ENCODE data around the gene CSPG4.
"Not testable (repeated sequence)": the region's sequence is repeated elsewhere in the genome, so short reads cannot be mapped to it uniquely, and the experiment has no call there.

Gene CSPG4

DNA sequence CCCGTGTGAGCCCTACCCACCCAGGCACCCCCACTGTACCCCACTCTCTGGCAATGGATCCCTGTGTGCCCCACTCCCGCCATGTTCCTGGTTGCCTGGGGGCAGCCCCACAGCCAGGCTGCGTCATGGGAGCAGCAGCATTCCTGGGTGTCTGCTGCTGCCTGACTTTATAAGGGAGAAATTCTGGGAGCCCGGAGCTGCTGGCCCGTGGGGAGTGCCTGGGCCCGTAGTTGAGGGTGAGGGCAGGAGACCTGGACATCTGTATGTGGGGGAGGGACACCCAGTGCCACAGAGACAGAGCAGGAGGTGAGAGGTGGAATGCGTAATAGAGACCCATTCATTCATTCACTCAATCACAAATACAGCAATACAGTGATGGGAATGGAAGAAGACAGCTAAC lies 15.1 kb downstream of the CSPG4 start:
- Histone ChIP-seq H3K4me3 (ENCODE audit: low read depth in 1 of 2, low read length in 2 of 2) (peak overlapping the region in 1 of 2 donors; percentile 32), H3K36me3 (ENCODE audit: insufficient read depth, low read length) (peaks cover 10% of the 10 kb centered on the region), H3K9me3 (ENCODE audit: low read length) (no peaks in the 10 kb centered on the region), H3K4me1 (ENCODE audit: insufficient read depth, low read length) (peaks cover 91% of the 10 kb centered on the region), H3K27ac (ENCODE audit: low read depth, low read length) (peak overlapping the region; percentile 88), H3K9ac (ENCODE audit: low read length) (peak overlapping the region; percentile 82), H3K27me3 (ENCODE audit: control insufficient read depth in 1 of 2, insufficient read depth in 2 of 2, low read length in 2 of 2) (no peaks in the 10 kb centered on the region)

DNA sequence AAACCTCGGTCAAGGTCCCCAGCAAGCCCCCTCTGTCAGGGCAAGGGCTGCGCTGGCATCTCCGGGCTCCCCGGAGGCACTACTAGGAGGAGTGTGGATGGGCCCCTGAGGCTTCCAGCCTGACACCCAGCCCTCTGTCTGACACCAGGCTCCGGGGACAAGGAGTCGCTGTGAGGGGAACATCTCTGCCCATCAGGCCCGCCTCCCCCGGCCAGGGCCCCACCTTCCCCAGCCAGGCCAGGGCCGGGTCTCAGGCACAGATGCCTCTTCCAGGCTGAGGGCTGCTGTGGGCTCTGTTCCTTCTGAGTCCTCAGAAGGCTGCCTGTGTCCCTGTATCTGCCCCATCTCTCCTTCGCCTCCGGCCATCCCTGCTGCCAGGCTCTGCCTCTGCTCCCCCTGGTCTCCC lies 15.8 kb downstream of the CSPG4 start:
- H3K27ac ChIP-seq (ENCODE audit: low read depth, low read length): peak overlapping the region; percentile 88
- peaks cover 84% of the 10 kb centered on the region for H3K4me1 ChIP-seq (ENCODE audit: insufficient read depth, low read length)
- H3K27me3 ChIP-seq (ENCODE audit: control insufficient read depth in 1 of 2, insufficient read depth in 2 of 2, low read length in 2 of 2): no peaks in the 10 kb centered on the region
- peak overlapping the region; percentile 82 for H3K9ac ChIP-seq (ENCODE audit: low read length)
- peak overlapping the region in 1 of 2 donors; percentile 32 for H3K4me3 ChIP-seq (ENCODE audit: low read depth in 1 of 2, low read length in 2 of 2)
- H3K36me3 ChIP-seq (ENCODE audit: insufficient read depth, low read length): peaks cover 14% of the 10 kb centered on the region
- H3K9me3 ChIP-seq (ENCODE audit: low read length): no peaks in the 10 kb centered on the region

DNA sequence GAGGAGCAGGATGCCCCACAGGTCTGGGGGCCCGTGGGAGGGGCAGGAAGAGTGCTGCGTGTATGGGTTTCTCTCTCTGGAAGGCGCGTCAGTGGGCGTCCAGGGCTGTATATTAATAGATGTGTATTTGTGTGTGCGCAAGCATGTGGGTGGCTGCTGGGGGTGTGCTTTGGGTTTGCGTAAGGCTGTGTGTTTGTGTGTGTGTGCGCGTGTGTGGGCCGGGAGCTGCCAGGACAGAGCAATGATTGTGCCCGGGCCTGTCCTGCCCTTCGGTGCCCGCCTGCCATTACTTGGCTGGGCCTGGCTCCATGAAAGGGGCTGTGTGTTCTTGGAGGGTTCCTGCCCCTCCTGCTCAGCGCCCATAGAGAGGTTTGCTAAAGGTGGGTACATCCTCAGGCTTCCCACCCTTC lies 16.3 kb downstream of the CSPG4 start:
- Histone ChIP-seq H3K9ac (ENCODE audit: low read length) (peak overlapping the region; percentile 93), H3K4me3 (ENCODE audit: low read depth in 1 of 2, low read length in 2 of 2) (peak overlapping the region in 1 of 2 donors; percentile 23), H3K27me3 (ENCODE audit: control insufficient read depth in 1 of 2, insufficient read depth in 2 of 2, low read length in 2 of 2) (no peaks in the 10 kb centered on the region), H3K4me1 (ENCODE audit: insufficient read depth, low read length) (peaks cover 79% of the 10 kb centered on the region), H3K27ac (ENCODE audit: low read depth, low read length) (peak overlapping the region; percentile 88), H3K36me3 (ENCODE audit: insufficient read depth, low read length) (peaks cover 20% of the 10 kb centered on the region), H3K9me3 (ENCODE audit: low read length) (no peaks in the 10 kb centered on the region)

DNA sequence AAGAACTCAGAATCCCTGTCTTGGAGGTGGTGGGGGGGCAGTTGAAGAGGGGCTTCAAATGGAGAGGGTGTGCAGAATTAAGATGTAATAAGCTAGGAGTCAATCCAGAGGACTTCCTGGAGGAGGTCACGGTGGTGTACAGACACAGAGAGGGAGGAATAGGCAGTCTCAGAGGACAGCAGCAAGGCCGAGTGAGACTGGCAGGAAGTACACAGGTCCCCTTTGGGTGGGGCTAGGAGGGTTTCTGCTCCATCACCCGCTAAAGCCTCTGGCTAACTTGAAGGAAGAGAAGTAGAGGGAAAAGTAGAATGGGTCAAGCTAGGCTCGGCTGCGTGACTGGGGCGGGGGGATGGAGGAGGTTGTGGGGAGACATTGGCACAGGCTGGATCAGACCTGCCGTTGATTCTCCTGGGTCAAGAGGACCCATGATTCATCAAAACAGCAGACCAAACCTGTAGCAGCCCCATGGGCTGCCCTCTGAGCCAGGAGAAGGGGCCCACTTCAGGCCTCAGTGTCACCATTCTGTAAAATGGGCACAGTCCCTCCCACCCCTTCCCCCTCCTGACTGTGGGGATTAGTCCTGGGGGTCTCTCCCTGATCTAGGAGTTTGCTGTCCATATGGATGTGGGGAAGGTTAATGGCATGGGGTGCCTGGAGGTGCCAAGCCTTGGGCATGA lies 16.9 kb downstream of the CSPG4 start:
- H3K36me3 ChIP-seq (ENCODE audit: insufficient read depth, low read length): peaks cover 23% of the 10 kb centered on the region
- no peaks in the 10 kb centered on the region for H3K27me3 ChIP-seq (ENCODE audit: control insufficient read depth in 1 of 2, insufficient read depth in 2 of 2, low read length in 2 of 2)
- peak overlapping the region in 1 of 2 donors; percentile 16 for H3K4me3 ChIP-seq (ENCODE audit: low read depth in 1 of 2, low read length in 2 of 2)
- peak overlapping the region; percentile 93 for H3K9ac ChIP-seq (ENCODE audit: low read length)
- H3K9me3 ChIP-seq (ENCODE audit: low read length): no peaks in the 10 kb centered on the region
- peak overlapping the region; percentile 88 for H3K27ac ChIP-seq (ENCODE audit: low read depth, low read length)
- H3K4me1 ChIP-seq (ENCODE audit: insufficient read depth, low read length): peaks cover 73% of the 10 kb centered on the region

DNA sequence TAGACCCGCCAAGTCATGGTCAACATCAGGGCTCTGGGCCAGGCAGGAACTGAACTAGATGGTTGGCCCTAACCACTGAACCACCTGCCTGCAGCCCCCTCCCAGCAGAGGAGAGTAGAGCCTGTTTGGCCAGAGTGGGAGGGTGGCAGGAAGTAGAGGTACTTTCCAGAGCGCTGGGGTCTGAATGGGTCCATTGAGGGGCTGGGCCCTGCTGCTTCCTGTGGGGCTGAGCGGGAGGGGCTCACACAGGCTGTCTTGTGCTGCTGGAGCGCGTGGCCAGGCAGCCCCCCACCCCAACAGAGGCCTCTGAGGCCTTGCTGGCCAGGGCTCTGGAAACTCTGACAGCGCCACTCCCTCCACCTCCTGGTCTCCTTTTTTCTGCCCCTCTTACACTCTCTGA lies 17.4 kb downstream of the CSPG4 start:
- H3K27me3 ChIP-seq (ENCODE audit: control insufficient read depth in 1 of 2, insufficient read depth in 2 of 2, low read length in 2 of 2): no peaks in the 10 kb centered on the region
- peaks cover 23% of the 10 kb centered on the region for H3K36me3 ChIP-seq (ENCODE audit: insufficient read depth, low read length)
- H3K4me3 ChIP-seq (ENCODE audit: low read depth in 1 of 2, low read length in 2 of 2): peak overlapping the region in 1 of 2 donors; percentile 16
- H3K9me3 ChIP-seq (ENCODE audit: low read length): no peaks in the 10 kb centered on the region
- H3K27ac ChIP-seq (ENCODE audit: low read depth, low read length): peak overlapping the region; percentile 88
- peaks cover 69% of the 10 kb centered on the region for H3K4me1 ChIP-seq (ENCODE audit: insufficient read depth, low read length)
- peak overlapping the region; percentile 93 for H3K9ac ChIP-seq (ENCODE audit: low read length)

DNA sequence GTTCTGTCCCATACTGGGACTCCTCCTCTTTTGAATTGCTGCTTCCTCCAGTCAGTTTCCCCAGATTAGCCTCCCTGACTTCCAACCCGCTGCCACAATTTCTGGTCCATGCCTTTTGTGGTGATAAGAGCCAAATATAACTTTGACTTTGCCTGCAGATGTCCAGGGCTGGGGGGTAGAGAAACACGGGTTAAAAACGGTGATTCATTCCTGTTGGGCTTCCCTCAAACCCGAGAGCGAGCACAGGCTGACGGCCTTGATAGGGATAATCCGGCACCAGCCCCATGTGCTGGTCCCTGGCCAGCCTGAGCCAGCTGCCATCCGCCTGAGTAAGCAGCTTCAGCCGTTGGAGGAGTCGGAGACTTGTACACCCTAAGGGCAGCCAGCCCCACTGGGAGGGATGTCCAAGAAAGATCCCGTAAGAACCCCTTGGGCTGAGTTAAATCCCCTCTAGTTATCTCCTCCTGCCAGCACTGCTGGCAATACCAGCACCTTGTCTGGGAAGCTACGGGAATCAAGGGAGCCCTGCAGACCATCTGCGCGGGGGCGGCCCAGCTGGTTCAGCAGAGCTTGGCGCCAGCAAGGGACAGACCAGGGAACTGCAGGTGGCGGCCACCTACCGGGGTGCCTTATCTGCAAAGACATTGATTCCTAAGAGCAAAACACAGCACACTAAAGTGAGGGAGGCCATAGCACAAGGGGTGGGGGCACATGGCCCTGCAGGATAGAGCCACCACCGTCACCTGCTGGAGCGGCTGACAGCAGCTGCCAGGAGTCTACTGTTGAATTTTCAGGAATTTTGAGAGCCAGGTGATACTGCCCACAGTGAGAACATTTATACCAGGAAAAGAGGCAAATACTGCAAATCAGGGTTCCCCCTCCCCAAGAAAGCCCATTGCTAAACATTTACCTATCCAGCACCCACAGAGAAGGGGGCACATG lies 18.1 kb downstream of the CSPG4 start:
- H3K27ac ChIP-seq (ENCODE audit: low read depth, low read length): peak overlapping the region; percentile 88
- peak overlapping the region; percentile 93 for H3K9ac ChIP-seq (ENCODE audit: low read length)
- no peaks in the 10 kb centered on the region for H3K27me3 ChIP-seq (ENCODE audit: control insufficient read depth in 1 of 2, insufficient read depth in 2 of 2, low read length in 2 of 2)
- H3K4me3 ChIP-seq (ENCODE audit: low read depth in 1 of 2, low read length in 2 of 2): peak overlapping the region in 1 of 2 donors; percentile 13
- no peaks in the 10 kb centered on the region for H3K9me3 ChIP-seq (ENCODE audit: low read length)
- peaks cover 24% of the 10 kb centered on the region for H3K36me3 ChIP-seq (ENCODE audit: insufficient read depth, low read length)
- H3K4me1 ChIP-seq (ENCODE audit: insufficient read depth, low read length): peaks cover 64% of the 10 kb centered on the region

DNA sequence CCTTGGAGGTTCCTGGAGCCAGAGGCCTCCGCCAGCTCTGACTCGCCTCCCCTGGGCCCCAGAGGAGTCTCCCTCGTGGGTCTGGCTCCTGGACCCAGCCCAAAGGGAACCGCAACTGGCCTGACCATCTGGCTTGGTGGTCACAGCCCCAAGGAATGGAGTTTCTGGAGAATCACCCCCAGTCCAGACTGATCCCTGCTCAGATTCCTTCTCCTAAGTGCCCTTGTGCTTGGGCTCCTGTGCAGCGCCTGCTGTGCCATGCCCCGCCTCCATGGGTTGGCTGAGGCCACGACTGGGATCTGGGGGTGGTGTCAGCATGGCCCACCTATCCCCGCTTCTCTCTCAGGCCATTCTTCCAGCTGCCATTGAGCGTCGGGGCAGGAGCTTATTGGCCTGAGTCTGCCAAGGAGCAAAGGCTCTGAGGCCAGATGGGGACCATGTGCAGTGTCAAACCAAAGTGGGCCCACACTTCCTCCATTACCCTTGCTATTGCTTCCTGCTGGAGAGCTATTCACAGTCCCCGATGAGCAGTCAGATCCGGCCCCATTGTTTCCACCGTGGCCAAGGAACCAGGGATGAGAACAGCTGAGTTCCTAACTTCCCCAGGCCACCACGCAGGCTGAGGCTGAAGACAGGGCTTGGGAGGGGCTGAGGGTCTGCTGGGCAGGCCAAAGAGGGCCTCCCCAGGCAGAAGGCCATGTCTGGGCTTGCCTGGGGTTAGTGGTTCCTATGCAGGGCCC lies 19.0 kb downstream of the CSPG4 start:
- Histone ChIP-seq H3K9ac (ENCODE audit: low read length) (peak overlapping the region; percentile 61), H3K4me1 (ENCODE audit: insufficient read depth, low read length) (peaks cover 56% of the 10 kb centered on the region), H3K27me3 (ENCODE audit: control insufficient read depth in 1 of 2, insufficient read depth in 2 of 2, low read length in 2 of 2) (no peaks in the 10 kb centered on the region), H3K9me3 (ENCODE audit: low read length) (no peaks in the 10 kb centered on the region), H3K36me3 (ENCODE audit: insufficient read depth, low read length) (peaks cover 32% of the 10 kb centered on the region), H3K4me3 (ENCODE audit: low read depth in 1 of 2, low read length in 2 of 2) (peak overlapping the region; percentile 8 to 13), H3K27ac (ENCODE audit: low read depth, low read length) (peak overlapping the region; percentile 88)

DNA sequence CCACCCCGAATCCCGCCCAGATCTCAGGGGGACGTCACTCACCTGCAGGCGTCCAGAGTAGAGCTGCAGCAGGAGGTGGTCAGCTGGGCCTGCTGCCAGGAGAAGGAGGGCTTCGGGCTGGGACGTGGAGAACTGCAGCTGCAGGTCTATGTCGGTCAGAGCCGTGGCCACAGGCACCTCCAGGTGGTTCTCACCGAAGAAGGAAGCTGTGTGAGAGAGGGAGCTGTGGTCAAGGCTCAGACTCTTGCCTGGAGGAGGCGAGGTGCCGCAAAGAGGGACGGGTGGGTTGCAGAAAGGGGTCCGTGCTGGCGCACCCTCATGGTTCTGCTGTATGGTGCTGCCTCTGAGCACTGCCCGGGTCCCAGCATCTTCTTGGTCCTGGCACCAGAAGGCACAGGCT lies 19.6 kb downstream of the CSPG4 start:
- not testable (repeated sequence) for H3K27me3 ChIP-seq (ENCODE audit: control insufficient read depth in 1 of 2, insufficient read depth in 2 of 2, low read length in 2 of 2); H3K4me3 ChIP-seq (ENCODE audit: low read depth in 1 of 2, low read length in 2 of 2); H3K9me3 ChIP-seq (ENCODE audit: low read length)
- Histone ChIP-seq H3K9ac (ENCODE audit: low read length) (peak overlapping the region; percentile 61), H3K4me1 (ENCODE audit: insufficient read depth, low read length) (peaks cover 50% of the 10 kb centered on the region), H3K36me3 (ENCODE audit: insufficient read depth, low read length) (peaks cover 38% of the 10 kb centered on the region), H3K27ac (ENCODE audit: low read depth, low read length) (peak overlapping the region; percentile 88)

DNA sequence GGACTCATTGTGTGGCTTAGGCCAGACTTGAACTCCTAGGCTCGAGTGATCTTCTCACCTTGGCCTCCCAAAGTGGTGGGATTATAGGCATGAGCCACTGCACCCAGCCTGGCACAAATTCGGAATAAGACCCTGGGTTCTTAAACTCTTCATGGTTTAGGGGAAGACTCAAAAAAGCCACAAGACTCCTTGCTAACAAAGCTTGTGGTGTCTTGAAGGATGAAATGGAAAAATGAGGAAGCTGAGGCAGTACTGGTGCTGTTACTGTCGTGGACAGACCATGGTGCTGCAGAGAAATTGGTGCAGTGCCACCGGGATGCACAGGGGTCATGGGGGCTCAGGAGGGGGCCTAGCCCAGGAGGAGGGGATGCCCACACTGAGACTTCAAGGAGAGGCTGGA lies 20.3 kb downstream of the CSPG4 start:
- not testable (repeated sequence) for H3K27me3 ChIP-seq (ENCODE audit: control insufficient read depth in 1 of 2, insufficient read depth in 2 of 2, low read length in 2 of 2); H3K27ac ChIP-seq (ENCODE audit: low read depth, low read length); H3K9me3 ChIP-seq (ENCODE audit: low read length); H3K4me3 ChIP-seq (ENCODE audit: low read depth in 1 of 2, low read length in 2 of 2); H3K9ac ChIP-seq (ENCODE audit: low read length)
- H3K36me3 ChIP-seq (ENCODE audit: insufficient read depth, low read length): peaks cover 46% of the 10 kb centered on the region
- peaks cover 43% of the 10 kb centered on the region for H3K4me1 ChIP-seq (ENCODE audit: insufficient read depth, low read length)

DNA sequence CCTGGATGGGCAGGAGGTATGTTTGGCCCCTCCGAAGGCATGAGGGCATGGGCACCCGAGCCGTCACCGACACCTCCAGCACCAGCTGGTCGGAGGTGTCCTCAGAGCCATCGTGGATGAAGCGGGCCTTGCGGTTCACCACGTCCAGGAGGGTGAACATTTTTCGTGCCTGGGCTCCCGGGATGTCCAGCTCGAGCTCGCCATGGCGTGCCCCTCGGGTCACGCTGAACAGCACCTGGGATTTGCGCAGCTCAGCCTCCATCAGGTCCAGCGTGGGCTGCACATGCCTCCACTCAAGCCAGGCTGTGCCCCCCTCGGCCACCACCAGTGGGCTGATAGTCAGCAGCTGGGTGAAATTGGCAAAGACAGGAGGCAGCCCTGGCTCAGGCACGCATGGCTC lies 23.2 kb downstream of the CSPG4 start:
- not testable (repeated sequence) for H3K4me3 ChIP-seq (ENCODE audit: low read depth in 1 of 2, low read length in 2 of 2); H3K27ac ChIP-seq (ENCODE audit: low read depth, low read length); H3K27me3 ChIP-seq (ENCODE audit: control insufficient read depth in 1 of 2, insufficient read depth in 2 of 2, low read length in 2 of 2); H3K9me3 ChIP-seq (ENCODE audit: low read length); H3K9ac ChIP-seq (ENCODE audit: low read length)
- peaks cover 28% of the 10 kb centered on the region for H3K4me1 ChIP-seq (ENCODE audit: insufficient read depth, low read length)
- H3K36me3 ChIP-seq (ENCODE audit: insufficient read depth, low read length): peaks cover 64% of the 10 kb centered on the region

DNA sequence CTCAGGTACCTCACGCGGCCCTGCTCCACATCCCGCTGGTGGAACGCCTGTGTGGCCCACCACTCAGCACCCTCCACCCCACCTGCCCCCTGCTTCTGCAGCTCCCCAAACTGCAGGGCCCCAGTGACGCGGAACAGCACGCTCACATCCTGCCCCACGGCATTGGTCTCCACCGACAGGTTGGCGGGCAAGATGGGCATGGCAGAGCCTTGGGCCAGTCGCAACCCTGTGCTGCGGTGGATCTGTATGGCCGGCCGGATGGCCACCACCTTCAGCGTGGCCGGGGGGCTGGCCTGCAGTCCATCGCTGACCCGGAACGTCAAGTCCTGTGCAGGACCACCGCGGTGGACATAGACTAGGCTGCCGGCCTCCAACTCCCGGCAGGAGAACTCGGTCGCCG lies 23.8 kb downstream of the CSPG4 start:
- Histone ChIP-seq H3K9me3 (ENCODE audit: low read length) (no peaks in the 10 kb centered on the region), H3K9ac (ENCODE audit: low read length) (no peak overlapping the region), H3K27ac (ENCODE audit: low read depth, low read length) (no peak overlapping the region), H3K27me3 (ENCODE audit: control insufficient read depth in 1 of 2, insufficient read depth in 2 of 2, low read length in 2 of 2) (no peaks in the 10 kb centered on the region), H3K36me3 (ENCODE audit: insufficient read depth, low read length) (peaks cover 66% of the 10 kb centered on the region), H3K4me3 (ENCODE audit: low read depth in 1 of 2, low read length in 2 of 2) (no peak overlapping the region), H3K4me1 (ENCODE audit: insufficient read depth, low read length) (peaks cover 27% of the 10 kb centered on the region)

Data from muscle layer of colon (tissue), 2 donors.